Measurements from ENCODE around the gene ASZ1.
"Not testable (repeated sequence)": the region's sequence is repeated elsewhere in the genome, so short reads cannot be mapped to it uniquely, and the experiment has no call there.

ASZ1 gene, protein sequence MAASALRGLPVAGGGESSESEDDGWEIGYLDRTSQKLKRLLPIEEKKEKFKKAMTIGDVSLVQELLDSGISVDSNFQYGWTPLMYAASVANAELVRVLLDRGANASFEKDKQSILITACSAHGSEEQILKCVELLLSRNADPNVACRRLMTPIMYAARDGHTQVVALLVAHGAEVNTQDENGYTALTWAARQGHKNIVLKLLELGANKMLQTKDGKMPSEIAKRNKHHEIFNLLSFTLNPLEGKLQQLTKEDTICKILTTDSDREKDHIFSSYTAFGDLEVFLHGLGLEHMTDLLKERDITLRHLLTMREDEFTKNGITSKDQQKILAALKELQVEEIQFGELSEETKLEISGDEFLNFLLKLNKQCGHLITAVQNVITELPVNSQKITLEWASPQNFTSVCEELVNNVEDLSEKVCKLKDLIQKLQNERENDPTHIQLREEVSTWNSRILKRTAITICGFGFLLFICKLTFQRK

GRCh38 chr7:117427258-117427701, at the start of gene ASZ1:
Gene ASZ1, minus strand, starts transcription at chr7:117427493. Its CDS starts 33 bp downstream, at chr7:117427460.
- no peak for TF ChIP-seq JUND (IDR thresholded peaks at IDR 0.05; ENCODE audit: low read depth)
- DNase-seq (ENCODE audit: low read depth in 1 of 2, low spot score in 1 of 2) = no peak
- in situ Hi-C loops (cut with HindIII; ENCODE audit: low pct_unique_long_range_greater_than_20kb, low sequenced_read_pairs) = no loop called here

DNA sequence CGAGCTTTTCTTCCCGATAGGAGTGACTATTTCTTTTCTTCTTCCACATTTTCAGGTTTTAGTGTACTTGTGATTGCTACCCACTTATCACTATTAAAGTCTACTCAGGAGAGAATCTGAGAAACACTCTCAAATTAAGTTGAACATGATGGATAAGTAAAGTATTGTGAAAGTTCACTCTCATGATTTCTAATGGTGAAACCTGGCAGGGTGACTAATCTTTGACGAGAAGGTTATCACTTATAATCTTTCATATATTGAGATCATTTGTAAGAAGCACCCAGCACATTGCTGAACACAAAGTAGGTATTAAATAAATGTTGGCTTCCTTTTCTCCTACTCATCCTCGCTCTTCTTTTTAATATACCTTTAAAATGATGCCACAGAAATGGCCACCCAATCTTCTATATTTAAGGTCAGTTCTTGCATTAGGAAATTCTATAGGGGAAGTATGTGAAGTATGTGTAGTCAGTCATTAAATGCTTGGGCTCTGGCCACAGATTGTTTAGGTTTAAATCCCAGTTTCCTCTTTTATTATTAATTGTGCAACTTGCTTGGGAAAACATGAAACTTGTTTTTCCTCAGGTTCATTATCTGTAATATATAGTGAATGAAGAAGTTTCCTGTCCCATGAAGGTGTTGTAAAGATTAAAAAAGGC, 49.4 kb upstream of the ASZ1 start:
- in situ Hi-C loops (cut with HindIII; ENCODE audit: low pct_unique_long_range_greater_than_20kb, low sequenced_read_pairs) = no loop called here
- TF ChIP-seq JUND (IDR thresholded peaks at IDR 0.05; ENCODE audit: low read depth) = no peak
- no peak for DNase-seq (ENCODE audit: low read depth in 1 of 2, low spot score in 1 of 2)

DNA sequence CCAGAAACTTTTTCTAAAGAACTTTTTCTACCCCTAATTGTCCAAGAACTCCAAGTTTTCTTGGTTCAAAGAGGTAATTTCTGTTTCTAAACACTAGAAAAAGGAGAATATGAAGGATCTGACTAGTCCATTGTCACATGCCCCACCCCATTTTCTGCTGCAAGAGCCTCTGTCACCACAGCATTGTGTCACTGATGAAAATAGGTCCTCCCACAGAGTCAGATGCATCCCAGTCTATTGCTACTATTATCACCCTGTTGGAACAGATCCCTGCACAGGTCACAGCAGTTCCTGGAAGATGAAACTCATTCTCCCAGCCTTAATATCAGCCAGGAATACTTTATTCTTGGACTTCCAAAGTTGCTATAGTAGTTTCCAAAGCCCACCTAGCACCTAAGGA, 45.0 kb upstream of the ASZ1 start:
- DNase-seq (ENCODE audit: low read depth in 1 of 2, low spot score in 1 of 2) = no peak
- no peak for TF ChIP-seq JUND (IDR thresholded peaks at IDR 0.05; ENCODE audit: low read depth)
- in situ Hi-C loops (cut with HindIII; ENCODE audit: low pct_unique_long_range_greater_than_20kb, low sequenced_read_pairs) = no loop called here

GRCh38 chr7:117470777-117471176, 43.5 kb upstream of the ASZ1 start:
- no peak for TF ChIP-seq JUND (IDR thresholded peaks at IDR 0.05; ENCODE audit: low read depth)
- no peak for DNase-seq (ENCODE audit: low read depth in 1 of 2, low spot score in 1 of 2)
- in situ Hi-C loops (cut with HindIII; ENCODE audit: low pct_unique_long_range_greater_than_20kb, low sequenced_read_pairs) = no loop called here

- no peak for DNase-seq (ENCODE audit: low read depth in 1 of 2, low spot score in 1 of 2)
- TF ChIP-seq JUND (IDR thresholded peaks at IDR 0.05; ENCODE audit: low read depth) = no peak
- in situ Hi-C loops (cut with HindIII; ENCODE audit: low pct_unique_long_range_greater_than_20kb, low sequenced_read_pairs) = no loop called here
These were observed 40.9 kb upstream of the ASZ1 start for GRCh38 chr7:117468174-117468573.

DNA sequence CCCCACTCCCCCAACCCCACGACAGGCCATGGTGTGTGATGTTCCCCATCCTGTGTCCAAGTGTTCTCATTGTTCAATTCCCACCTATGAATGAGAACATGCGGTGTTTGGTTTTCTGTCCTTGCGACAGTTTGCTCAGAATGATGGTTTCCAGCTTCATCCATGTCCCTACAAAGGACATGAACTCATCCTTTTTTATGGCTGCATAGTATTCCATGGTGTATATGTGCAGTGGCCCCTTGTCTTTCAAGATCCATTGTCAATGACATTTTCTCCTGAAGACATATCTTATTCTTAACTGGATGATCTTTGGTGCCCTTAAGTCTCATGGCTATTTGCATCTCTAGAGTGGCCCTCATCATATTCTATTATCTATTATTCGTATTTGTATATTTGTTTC, 33.5 kb upstream of the ASZ1 start:
- in situ Hi-C loops (cut with HindIII; ENCODE audit: low pct_unique_long_range_greater_than_20kb, low sequenced_read_pairs); DNase-seq (ENCODE audit: low read depth in 1 of 2, low spot score in 1 of 2): not testable (repeated sequence)

GRCh38 chr7:117459735-117460134, 32.4 kb upstream of the ASZ1 start:
- no peak for TF ChIP-seq JUND (IDR thresholded peaks at IDR 0.05; ENCODE audit: low read depth)
- in situ Hi-C loops (cut with HindIII; ENCODE audit: low pct_unique_long_range_greater_than_20kb, low sequenced_read_pairs) = no loop called here
- no peak for DNase-seq (ENCODE audit: low read depth in 1 of 2, low spot score in 1 of 2)

- DNase-seq (ENCODE audit: low read depth in 1 of 2, low spot score in 1 of 2) = peak in 1 of 2 experiments; percentile 41
- in situ Hi-C loops (cut with HindIII; ENCODE audit: low pct_unique_long_range_greater_than_20kb, low sequenced_read_pairs) = no loop called here
- TF ChIP-seq JUND (IDR thresholded peaks at IDR 0.05; ENCODE audit: low read depth) = no peak
These were observed 31.8 kb upstream of the ASZ1 start for GRCh38 chr7:117458977-117459583.

DNA sequence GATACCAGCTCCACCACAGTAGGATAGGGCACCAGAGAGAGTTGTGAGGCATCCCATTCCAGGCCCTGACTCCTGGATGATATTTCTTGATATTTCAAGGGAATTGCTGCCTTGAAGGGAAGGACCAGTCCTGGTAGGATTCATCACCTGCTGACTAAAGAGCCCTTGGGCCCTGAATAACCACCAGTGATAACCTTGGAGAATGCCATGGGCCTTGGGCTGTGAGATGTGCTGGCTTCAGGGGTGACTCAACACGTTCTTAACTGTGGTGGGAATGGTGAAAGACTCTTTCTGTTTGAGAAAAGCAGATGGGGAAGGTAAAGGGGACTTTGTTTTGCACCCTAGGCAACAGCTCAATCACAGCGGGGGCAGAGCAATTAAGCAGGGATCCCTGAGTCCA, 21.4 kb upstream of the ASZ1 start:
- in situ Hi-C loops (cut with HindIII; ENCODE audit: low pct_unique_long_range_greater_than_20kb, low sequenced_read_pairs) = no loop called here

DNA sequence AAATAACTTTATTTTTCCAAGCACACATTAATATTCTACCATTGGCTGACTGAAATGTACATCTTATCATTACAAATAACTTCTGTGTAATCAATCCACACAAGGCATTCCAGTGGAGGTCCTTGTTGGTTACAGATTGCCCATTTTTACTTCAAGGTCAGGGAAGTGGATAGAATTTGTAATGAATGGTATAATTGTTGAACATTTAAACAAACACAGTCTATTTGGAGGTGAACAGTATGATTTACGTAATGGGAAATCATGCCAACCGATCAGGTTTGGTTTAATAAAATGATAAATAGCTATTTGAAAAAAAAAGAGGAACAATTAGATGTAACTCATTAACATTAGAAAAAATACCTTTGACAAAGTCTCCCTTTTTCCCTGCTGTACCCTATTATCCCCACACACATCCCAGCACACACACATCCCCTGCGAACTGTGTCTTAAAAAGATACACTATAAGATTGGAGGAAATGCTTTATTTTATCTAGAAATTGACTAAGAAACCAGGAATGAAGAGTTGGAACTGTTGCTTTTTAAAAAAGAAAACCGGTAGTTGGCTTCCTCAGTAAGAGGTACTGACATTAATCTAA, 19.0 kb upstream of the ASZ1 start:
- no peak for DNase-seq (ENCODE audit: low read depth in 1 of 2, low spot score in 1 of 2)
- no peak for TF ChIP-seq JUND (IDR thresholded peaks at IDR 0.05; ENCODE audit: low read depth)
- in situ Hi-C loops (cut with HindIII; ENCODE audit: low pct_unique_long_range_greater_than_20kb, low sequenced_read_pairs) = no loop called here

More for the DNA sequence above, 21.4 kb upstream of the ASZ1 start:
- TF ChIP-seq JUND (IDR thresholded peaks at IDR 0.05; ENCODE audit: low read depth) = no peak
- no peak for DNase-seq (ENCODE audit: low read depth in 1 of 2, low spot score in 1 of 2)

DNA sequence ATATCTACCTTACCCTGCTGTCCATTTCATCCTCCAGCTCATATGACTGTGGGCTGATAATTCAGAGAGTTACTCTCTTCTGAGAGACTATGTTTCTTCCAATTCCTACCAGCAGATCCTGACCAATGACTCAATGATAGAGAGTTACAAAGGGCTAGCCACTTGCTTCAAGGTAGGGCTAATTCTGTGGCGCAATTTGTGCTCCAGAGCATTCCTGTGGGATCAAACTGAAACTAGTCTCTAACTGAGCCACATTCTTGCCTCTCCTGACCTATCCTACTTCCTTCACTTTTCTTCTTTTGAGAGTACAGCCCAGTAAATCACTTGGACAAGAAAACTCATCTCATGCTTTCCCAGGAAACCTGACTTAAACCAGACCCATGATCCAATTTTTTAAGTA, 17.9 kb upstream of the ASZ1 start:
- peak in 1 of 2 experiments; percentile 8 for DNase-seq (ENCODE audit: low read depth in 1 of 2, low spot score in 1 of 2)
- in situ Hi-C loops (cut with HindIII; ENCODE audit: low pct_unique_long_range_greater_than_20kb, low sequenced_read_pairs) = no loop called here
- no peak for TF ChIP-seq JUND (IDR thresholded peaks at IDR 0.05; ENCODE audit: low read depth)

DNA sequence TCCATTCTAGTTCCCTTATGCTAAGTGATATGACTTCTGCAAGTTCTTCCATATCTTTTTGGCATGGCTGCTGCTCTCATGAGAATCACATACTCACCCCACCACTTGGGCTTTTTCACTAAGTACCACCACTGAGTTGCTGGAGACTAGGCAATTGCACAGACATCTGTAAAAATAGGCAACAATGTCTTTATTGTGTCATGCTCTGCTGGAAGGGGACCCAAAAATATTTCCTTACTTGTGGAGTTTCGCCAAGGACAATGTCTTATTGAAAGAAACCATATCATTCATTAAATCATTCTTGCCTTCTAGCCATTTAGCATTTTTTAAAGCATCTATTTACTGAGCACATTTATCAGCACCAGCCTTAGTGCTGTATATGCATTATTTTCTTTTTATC, 17.4 kb upstream of the ASZ1 start:
- no peak for TF ChIP-seq JUND (IDR thresholded peaks at IDR 0.05; ENCODE audit: low read depth)
- in situ Hi-C loops (cut with HindIII; ENCODE audit: low pct_unique_long_range_greater_than_20kb, low sequenced_read_pairs) = no loop called here
- no peak for DNase-seq (ENCODE audit: low read depth in 1 of 2, low spot score in 1 of 2)

All from T47D (cell line).